Activated CD4-positive, alpha-beta T cell treated with anti-CD3 and anti-CD28 coated beads for 4 hours (primary cell): ENCODE measurements around the gene CTF1.
"Not testable (repeated sequence)": the region's sequence is repeated elsewhere in the genome, so short reads cannot be mapped to it uniquely, and the experiment has no call there.

Source experiments
- DNase-seq, 2 donors: peaks; one replicate each; pipeline ENCODE4 v3.0.0-alpha.2; 2020

The CTF1 gene

GRCh38 chr16:30896261-30896888 lies at the start of gene CTF1:
Gene CTF1 (plus strand): TSS chr16:30896614. CDS start chr16:30896644, 30 bp downstream.
- no peak for DNase-seq

- no peak for DNase-seq
Measured at GRCh38 chr16:30846649-30847402, 49.6 kb upstream of the CTF1 start.

GRCh38 chr16:30850246-30850645 lies 46.2 kb upstream of the CTF1 start:
- DNase-seq, result no peak

- no peak for DNase-seq
Measured at GRCh38 chr16:30853758-30854157, 42.7 kb upstream of the CTF1 start.

GRCh38 chr16:30858111-30858495 lies 38.3 kb upstream of the CTF1 start:
- no peak for DNase-seq

GRCh38 chr16:30858829-30859423 lies 37.5 kb upstream of the CTF1 start:
- no peak for DNase-seq

GRCh38 chr16:30860729-30861128 lies 35.7 kb upstream of the CTF1 start:
- DNase-seq, result not testable (repeated sequence)

GRCh38 chr16:30863178-30863577 lies 33.2 kb upstream of the CTF1 start:
- not testable (repeated sequence) for DNase-seq

- no peak for DNase-seq
Measured at GRCh38 chr16:30866031-30866430, 30.4 kb upstream of the CTF1 start.

GRCh38 chr16:30867747-30868146 lies 28.7 kb upstream of the CTF1 start:
- DNase-seq, result no peak

- DNase-seq, result no peak
Measured at GRCh38 chr16:30870904-30871303, 25.5 kb upstream of the CTF1 start.

GRCh38 chr16:30874244-30874820 lies 22.1 kb upstream of the CTF1 start:
- DNase-seq, result no peak

GRCh38 chr16:30874821-30875717 lies 21.3 kb upstream of the CTF1 start:
- DNase-seq, result peak; percentile 85 to 87

GRCh38 chr16:30875871-30876801 lies 20.3 kb upstream of the CTF1 start:
- peak in 1 of 2 donors; percentile 7 for DNase-seq

- DNase-seq, result no peak
Measured at GRCh38 chr16:30876867-30877266, 19.5 kb upstream of the CTF1 start.

- DNase-seq, result no peak
Measured at GRCh38 chr16:30882429-30883310, 13.7 kb upstream of the CTF1 start.

- no peak for DNase-seq
Measured at GRCh38 chr16:30884760-30885159, 11.7 kb upstream of the CTF1 start.

- no peak for DNase-seq
Measured at GRCh38 chr16:30885196-30885595, 11.2 kb upstream of the CTF1 start.

- no peak for DNase-seq
Measured at GRCh38 chr16:30886145-30886544, 10.3 kb upstream of the CTF1 start.

GRCh38 chr16:30887927-30888326 lies 8.5 kb upstream of the CTF1 start:
- DNase-seq, result no peak
